Measurements from ENCODE around the gene THSD4.

DNA sequence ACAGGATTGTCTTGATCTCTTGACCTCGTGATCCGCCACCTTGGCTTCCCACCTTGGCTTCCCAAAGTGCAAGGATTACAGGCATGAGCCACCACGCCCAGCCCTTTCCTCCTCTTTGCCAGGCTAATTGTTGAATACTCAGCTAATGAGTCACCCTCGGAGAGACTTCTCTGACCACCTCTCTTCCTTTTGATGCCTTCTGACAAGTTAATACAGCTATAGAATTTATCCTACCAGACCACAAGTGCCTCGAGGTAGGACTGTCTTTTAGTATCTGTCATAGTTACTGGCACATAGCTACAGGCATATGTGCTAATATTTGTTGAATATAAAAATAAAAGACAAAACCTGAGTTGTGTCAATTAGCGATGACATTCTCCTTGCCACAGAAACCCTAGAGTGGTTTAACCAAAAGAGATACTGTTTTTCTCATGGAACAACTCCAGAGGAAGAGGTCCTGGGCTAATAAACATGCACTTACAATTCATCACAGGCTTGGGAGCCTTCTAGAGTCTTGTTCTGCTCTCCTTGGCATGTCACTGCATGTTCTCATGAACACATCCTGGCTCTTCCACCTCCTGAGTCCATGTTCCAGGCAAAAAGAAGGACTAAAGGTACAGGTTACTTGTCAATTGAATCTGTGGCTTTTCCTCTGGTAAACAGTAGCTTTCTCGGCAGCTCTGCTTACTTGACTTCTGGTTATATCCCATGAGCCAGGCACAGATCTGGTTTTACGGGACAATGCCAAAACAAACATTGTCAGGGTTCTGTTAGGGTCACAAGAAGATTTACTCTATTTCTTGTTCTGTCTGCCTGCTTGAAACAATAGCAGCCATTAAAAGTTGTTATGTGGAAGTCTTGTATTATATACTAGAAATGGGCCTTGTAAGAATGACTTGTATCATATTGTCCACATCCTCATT, 332.3 kb downstream of the THSD4 start:
- TF ChIP-seq, protein P1, sequence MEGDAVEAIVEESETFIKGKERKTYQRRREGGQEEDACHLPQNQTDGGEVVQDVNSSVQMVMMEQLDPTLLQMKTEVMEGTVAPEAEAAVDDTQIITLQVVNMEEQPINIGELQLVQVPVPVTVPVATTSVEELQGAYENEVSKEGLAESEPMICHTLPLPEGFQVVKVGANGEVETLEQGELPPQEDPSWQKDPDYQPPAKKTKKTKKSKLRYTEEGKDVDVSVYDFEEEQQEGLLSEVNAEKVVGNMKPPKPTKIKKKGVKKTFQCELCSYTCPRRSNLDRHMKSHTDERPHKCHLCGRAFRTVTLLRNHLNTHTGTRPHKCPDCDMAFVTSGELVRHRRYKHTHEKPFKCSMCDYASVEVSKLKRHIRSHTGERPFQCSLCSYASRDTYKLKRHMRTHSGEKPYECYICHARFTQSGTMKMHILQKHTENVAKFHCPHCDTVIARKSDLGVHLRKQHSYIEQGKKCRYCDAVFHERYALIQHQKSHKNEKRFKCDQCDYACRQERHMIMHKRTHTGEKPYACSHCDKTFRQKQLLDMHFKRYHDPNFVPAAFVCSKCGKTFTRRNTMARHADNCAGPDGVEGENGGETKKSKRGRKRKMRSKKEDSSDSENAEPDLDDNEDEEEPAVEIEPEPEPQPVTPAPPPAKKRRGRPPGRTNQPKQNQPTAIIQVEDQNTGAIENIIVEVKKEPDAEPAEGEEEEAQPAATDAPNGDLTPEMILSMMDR (IDR thresholded peaks at IDR 0.05; ENCODE audit: low read length): no peak
- no peak for TF ChIP-seq EZH2 (optimal IDR thresholded peaks at IDR 0.05; ENCODE audit: low read depth, low read length)

Measured in MM.1S (cell line).